HG02943 (cell line): ENCODE data around the gene PACC1.
"Not testable (repeated sequence)": the region's sequence is repeated elsewhere in the genome, so short reads cannot be mapped to it uniquely, and the experiment has no call there.

Experiments
- ATAC-seq: cut with Tn5 transposase; IDR thresholded peaks from one replicate; pipeline ENCODE4 v1.9.1; 2021; ENCODE audit warnings: mild to moderate bottlenecking, low read depth, moderate library complexity; ENCODE audit not compliant: unreplicated experiment

PACC1 gene

DNA sequence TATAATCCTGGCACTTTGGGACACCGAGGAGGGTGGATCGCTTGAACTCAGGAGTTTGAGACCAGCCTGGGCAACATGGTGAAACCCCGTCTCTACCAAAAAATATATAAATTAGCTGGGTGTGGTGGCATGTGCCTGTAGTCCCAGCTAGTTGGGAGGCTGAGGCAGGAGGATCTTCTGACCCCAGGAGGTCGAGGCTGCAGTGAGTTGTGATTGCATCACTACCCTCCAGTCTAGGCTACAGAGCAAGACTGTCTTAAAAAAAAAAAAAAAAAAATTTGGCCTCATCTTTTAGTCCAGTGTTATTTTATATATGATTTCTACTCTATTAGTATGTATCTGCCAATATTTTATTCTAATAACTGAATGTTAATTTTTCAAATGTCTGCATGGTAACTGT lies 69.8 kb downstream of the PACC1 start:
- ATAC-seq, result no peak

- ATAC-seq, result no peak
Observed at GRCh38 chr1:212341090-212341489, 73.6 kb downstream of the PACC1 start.

- ATAC-seq, result no peak
Observed at GRCh38 chr1:212329105-212329504, 85.6 kb downstream of the PACC1 start.

GRCh38 chr1:212328248-212328647 lies 86.4 kb downstream of the PACC1 start:
- ATAC-seq, result no peak

DNA sequence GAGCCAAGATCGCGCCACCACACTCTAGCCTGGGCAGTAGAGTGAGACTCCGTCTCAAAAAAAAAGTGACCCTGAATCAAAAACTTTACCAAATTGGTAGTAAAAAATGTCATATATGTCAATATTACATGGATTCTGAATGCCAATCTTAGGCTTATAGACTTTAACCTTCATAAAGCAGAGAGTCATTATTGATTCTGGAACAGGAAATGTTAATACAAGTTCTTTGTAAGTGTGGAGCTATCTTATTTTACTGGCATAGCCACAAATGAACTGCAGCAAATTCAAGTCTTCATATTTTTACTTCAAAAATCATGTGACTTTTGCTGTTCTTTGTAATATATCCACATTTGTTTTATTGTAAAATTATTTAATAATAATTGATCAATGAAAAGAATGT lies 88.1 kb downstream of the PACC1 start:
- ATAC-seq, result no peak

DNA sequence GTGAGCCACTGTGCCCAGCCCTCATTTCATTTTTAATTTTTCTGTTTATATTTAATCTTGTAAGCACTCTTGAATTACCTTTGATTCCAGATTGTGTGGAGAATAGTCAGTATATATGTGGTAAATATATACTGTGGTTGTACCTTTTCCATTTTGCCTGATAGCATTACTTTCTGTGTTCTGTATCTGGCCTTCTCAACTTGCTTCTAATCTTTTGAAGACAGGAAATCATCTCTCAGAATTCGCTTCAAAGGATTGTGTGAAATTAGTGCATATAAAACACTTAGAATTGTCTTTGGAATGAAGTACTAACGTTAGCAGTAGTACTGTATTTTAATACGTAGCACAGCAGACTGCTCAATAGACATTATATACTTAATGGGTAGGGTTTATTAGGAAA lies 91.6 kb downstream of the PACC1 start:
- ATAC-seq, result no peak

GRCh38 chr1:212321031-212321430 lies 93.7 kb downstream of the PACC1 start:
- ATAC-seq, result not testable (repeated sequence)

DNA sequence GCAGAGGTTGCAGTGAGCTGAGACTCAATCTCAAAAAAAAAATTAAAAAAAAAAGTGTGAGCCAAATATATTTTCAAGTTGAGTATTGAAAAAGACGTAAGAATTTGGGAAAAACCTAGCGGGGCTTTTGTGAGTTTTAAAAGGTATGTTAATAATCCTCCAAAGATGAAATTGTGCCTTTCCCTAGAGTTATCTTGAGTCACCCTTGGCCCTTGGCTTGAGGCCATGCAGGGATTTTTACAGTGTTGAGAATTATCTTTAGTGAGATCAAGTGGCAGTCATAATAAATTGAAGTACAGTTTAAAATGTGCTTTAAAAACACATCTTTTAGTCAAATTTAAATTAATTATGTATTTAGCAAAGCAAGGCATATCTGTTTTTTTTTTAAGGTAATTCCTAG lies 96.8 kb downstream of the PACC1 start:
- ATAC-seq, result no peak

- no peak for ATAC-seq
Observed at GRCh38 chr1:212315907-212316306, 98.8 kb downstream of the PACC1 start.

DNA sequence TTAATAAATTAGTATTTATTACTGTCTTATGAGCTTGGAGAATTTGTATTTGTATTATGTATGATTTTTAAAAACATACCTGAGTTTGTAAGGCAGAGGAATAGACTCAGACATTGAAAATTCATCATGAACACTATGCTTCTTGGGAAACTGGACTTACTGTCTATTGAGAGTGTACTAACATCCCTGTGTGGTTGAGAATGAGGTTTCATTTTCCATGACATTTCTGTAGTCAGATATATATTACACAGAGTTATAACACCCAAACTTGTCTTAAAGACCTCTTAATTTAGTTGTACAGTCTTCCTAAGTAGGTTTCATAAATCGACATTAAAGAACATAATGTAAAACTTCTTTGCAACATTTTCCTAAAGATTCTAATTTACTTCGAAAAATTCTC lies 99.5 kb downstream of the PACC1 start:
- no peak for ATAC-seq
